KG1 (cell line): ENCODE data around the gene TUBD1.

ENCODE experiments used
- DNase-seq: peaks from one replicate; lab custom pipeline; 2025; lab: John Stamatoyannopoulos, UW

TUBD1 gene

GRCh38 chr17:59825533-59826322 is 67.0 kb downstream of the TUBD1 start:
- no peak for DNase-seq

- no peak for DNase-seq
Measured at GRCh38 chr17:59815965-59816364, 76.8 kb downstream of the TUBD1 start.

GRCh38 chr17:59814685-59815084 is 78.1 kb downstream of the TUBD1 start:
- DNase-seq: no peak

- DNase-seq: no peak
Measured at GRCh38 chr17:59814276-59814675, 78.5 kb downstream of the TUBD1 start.

GRCh38 chr17:59812139-59812538 is 80.6 kb downstream of the TUBD1 start:
- peak; percentile 30 for DNase-seq

GRCh38 chr17:59811209-59811608 is 81.5 kb downstream of the TUBD1 start:
- no peak for DNase-seq

- DNase-seq: no peak
Measured at GRCh38 chr17:59810894-59811153, 81.9 kb downstream of the TUBD1 start.
